CD4-positive, alpha-beta T cell treated with Interferon alpha-2 for 1 hour (primary cell): ENCODE data around the gene IL4I1.

ENCODE experiments used
- DNase-seq, 2 donors: peaks; one replicate each; pipeline ENCODE4 v3.0.0-alpha.2; 2020 to 2022

Gene IL4I1

GRCh38 chr19:49862391-49863253, 34.1 kb downstream of the IL4I1 start:
- no peak for DNase-seq

GRCh38 chr19:49861541-49862378, 34.9 kb downstream of the IL4I1 start:
- no peak for DNase-seq

GRCh38 chr19:49861107-49861506, 35.6 kb downstream of the IL4I1 start:
- DNase-seq, result no peak

GRCh38 chr19:49860336-49861102, 36.2 kb downstream of the IL4I1 start:
- no peak for DNase-seq

- DNase-seq, result no peak
Observed at GRCh38 chr19:49859682-49860335, 36.9 kb downstream of the IL4I1 start.

GRCh38 chr19:49858088-49858985, 38.4 kb downstream of the IL4I1 start:
- no peak for DNase-seq

- no peak for DNase-seq
Observed at GRCh38 chr19:49857838-49858087, 38.9 kb downstream of the IL4I1 start.

GRCh38 chr19:49857061-49857837, 39.4 kb downstream of the IL4I1 start:
- DNase-seq, result no peak

- DNase-seq, result no peak
Observed at GRCh38 chr19:49856574-49857021, 40.1 kb downstream of the IL4I1 start.

- DNase-seq, result no peak
Observed at GRCh38 chr19:49855676-49856573, 40.8 kb downstream of the IL4I1 start.

GRCh38 chr19:49855277-49855675, 41.4 kb downstream of the IL4I1 start:
- no peak for DNase-seq

GRCh38 chr19:49854378-49855263, 42.1 kb downstream of the IL4I1 start:
- no peak for DNase-seq

GRCh38 chr19:49853852-49854377, 42.8 kb downstream of the IL4I1 start:
- DNase-seq, result no peak

GRCh38 chr19:49852631-49853126, 44.0 kb downstream of the IL4I1 start:
- no peak for DNase-seq

- DNase-seq, result peak in 1 of 2 donors; percentile 47
Observed at GRCh38 chr19:49851456-49852259, 45.0 kb downstream of the IL4I1 start.

GRCh38 chr19:49850487-49851342, 46.0 kb downstream of the IL4I1 start, which contains the start of gene PTOV1:
Gene PTOV1 (plus strand): TSS chr19:49851159.
- DNase-seq, result peak; percentile 89 to 92

- DNase-seq, result no peak
Observed at GRCh38 chr19:49850221-49850486, 46.5 kb downstream of the IL4I1 start.
